Ammon's horn (tissue), 1 donor: ENCODE measurements around the gene GAS2L1.

Source experiments
- DNase-seq: peaks from one replicate; pipeline ENCODE4 v3.0.0-alpha.2; 2016; ENCODE audit warnings: low spot score

GAS2L1 gene

DNA sequence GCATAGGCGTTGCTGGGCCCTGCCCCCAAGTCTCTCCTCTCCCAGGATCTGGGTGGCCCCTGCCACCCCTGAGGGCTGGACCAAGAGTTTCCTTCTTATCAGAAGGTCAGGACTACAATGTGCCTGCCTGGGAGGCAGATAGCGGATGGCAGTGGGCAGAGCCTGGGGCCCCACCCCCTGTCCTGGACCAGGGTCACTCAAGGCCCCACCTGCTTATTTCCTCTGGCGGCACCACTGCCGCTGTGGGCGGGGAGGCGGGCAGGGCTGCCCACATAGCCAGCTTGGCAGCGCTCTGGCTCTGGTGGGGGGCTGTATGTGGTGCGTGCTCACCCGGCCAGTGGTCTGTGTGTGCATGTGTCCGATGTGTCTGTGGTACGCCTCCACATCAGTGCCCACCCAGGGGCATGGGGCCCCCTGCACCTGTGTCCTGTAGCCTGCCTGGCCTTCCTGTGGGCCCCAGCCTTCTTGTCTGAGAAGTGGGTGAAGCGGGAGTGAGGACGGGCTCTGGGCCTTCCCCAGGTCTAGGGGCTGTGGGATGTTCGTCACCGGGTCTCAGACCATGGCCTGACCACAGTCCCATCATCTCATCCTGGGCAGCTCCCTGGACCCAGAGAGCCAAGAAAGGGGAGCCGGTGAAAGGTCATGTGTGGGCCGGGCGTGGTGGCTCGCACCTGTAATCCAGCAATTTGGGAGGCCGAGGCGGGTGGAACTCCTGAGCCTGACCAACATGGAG, 3.0 kb downstream of the GAS2L1 start:
- DNase-seq = no peak

DNA sequence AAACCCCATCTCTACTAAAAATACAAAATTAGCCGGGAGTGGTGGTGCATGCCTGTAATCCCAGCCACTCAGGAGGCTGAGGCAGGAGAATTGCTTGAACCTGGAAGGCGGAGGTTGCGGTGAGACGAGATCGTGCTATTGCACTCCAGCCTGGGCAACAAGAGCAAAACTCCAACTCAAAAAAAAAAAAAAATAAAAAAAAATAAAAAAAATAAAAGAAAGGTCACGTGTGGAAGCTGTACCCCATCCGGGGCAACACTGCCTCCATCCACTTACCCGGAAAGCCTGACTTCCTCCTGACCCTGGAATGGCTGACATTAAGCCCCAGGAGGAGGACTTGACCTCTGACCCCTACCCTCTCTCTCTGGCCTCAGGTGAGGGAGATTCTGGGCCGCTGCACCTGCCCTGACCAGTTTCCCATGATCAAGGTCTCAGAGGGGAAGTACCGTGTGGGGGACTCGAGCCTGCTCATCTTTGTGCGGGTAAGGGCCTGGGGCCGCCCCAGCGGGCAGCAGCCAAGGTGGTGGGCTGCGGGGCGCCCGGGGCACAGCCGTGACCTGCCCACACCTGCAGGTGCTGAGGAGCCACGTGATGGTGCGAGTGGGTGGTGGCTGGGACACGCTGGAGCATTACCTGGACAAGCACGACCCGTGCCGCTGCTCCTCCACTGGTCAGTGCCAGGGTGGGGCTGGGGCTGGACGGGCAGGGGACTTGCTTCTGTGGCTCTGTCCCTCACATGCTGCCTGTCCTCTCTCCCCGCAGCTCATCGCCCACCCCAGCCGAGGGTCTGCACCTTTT, 3.8 kb downstream of the GAS2L1 start:
- DNase-seq = no peak

DNA sequence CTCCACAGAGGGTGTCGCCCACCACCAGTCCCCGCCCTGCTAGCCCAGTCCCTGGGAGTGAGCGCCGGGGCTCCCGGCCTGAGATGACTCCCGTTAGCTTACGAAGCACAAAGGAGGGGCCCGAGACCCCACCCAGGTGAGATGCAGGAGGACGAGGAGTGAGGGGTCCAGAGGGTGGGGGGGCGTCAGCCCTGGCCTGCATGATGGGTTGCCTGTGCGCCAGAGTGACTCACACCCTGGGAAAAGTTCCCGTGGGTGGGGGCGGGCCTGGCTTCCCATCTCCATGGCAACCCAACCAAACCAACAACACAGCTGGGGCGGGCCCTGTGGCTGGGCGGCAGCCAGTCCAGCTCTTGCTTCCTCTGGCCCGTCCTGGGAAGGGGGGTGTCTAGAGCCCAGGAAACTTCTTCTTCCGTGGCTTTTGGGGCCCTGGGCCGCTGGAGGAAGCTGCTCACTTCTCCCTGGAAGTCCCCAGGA, 4.5 kb downstream of the GAS2L1 start:
- DNase-seq = peak; percentile 97

DNA sequence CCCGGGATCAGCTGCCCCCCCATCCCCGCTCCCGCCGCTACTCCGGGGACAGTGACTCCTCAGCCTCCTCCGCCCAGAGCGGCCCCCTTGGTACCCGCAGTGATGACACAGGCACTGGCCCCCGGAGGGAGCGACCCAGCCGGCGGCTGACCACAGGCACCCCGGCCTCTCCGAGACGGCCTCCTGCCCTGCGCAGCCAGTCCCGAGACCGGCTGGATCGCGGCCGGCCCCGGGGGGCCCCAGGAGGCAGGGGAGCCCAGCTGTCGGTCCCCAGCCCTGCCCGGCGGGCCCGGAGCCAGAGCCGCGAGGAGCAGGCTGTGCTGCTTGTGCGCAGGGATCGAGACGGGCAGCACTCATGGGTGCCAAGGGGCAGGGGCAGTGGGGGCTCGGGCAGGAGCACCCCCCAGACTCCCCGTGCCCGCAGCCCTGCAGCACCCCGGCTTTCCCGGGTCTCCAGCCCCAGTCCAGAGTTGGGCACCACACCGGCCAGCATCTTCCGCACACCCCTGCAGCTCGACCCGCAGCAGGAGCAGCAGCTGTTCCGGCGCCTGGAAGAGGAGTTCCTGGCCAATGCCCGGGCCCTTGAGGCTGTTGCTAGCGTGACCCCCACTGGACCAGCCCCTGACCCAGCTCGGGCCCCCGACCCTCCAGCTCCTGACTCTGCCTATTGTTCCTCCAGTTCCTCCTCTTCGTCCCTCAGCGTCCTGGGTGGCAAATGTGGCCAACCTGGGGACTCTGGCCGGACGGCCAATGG, 5.2 kb downstream of the GAS2L1 start:
- no peak for DNase-seq

DNA sequence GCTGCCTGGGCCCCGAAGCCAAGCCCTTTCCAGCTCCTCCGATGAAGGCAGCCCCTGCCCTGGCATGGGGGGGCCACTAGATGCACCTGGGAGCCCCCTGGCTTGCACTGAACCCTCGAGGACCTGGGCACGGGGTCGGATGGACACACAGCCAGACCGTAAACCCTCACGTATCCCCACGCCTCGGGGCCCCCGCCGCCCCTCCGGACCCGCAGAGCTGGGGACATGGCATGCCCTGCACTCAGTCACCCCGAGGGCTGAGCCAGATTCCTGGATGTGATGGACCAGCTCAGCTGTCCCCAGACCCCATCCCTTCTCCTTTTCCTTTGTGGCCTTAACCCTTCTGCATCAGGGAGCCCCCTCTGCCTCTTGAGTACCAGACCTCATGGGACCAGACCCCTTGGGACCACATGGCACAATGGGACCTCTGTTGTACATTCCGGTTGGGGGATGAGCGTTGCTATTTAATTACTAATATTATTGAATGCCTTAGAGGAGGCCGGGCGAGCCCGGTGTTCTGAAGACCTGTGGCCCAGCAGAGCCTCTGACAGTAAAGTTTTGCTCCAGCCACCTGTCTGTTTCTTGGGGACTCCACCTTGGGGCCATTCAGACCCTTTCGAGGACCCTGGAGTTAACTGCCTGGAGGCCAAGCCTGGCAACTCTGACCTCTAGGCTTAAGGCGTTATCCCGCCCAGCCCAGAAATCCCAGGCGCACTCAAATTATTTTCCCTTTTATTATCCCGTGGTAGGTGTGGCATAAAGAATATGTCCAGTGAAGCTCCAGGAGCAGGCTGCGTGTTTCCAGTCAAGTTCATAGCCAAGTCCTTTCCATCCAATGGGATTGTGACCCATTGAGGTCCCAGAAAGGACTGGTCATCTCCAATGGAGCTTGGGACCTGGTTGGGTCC, 6.0 kb downstream of the GAS2L1 start:
- no peak for DNase-seq

DNA sequence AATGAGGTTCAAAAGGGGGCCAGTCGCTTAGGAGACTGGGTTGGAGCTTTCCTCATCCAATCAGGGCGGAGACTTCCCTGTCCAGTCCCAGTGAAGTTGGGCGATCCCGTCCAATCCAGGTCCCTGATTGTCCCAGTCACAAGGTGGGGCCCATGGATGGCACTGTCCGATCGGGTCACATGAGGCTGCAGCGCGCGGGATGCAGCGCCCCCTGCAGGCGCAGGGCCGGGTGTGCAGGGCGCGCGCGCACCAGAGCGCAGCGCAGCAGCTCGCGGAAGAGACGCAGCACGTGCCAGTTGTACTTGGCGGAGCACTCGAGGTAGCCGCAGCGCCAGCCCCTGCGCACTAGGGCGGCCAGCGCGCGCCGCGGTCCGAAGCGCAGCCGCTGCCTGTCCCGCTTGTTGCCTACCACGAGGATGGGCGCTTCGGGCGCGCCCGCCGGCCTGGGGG, 6.7 kb downstream of the GAS2L1 start:
- no peak for DNase-seq

DNA sequence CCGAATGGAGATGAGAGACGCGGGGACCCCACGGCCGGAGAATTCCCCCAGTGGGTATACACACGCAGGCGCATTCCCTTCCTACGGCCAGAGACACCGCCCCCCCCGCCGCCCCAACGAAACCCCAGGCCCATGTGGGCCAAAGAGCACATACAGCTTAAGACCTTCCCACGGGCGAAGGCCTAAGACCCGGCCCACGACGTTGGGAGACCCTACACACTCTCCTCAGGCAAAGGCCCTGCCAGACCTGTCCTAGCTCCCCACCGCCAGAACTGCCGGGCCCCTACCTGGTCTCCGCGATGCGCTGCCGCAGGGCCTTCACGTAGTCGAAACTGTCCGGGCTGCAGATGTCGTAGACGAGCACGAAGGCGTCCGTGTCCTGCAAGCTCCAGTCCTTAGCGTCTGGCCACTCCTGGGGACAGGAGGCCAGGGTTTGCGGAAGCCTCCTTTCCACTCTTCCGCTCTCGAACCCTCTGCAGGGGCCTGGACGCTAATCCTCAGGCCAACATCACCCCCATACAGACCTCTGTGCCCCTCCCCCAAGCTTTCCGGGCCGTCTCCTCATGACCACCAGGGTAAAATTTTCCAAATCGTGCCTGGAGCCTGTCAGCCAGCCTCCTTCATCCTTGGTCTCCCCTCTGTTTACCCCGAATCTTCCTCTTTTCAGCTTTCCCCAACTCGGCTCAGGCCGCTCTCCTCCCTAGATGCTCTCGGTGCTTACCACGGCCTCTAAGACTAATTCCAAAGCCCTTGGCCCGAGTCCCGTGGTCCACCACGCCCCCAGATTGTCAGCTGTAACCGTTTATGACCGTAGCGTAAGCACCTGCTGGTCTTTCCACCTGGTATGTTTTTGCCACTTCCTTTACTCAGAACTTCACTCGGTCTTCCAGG, 7.4 kb downstream of the GAS2L1 start:
- DNase-seq = no peak

DNA sequence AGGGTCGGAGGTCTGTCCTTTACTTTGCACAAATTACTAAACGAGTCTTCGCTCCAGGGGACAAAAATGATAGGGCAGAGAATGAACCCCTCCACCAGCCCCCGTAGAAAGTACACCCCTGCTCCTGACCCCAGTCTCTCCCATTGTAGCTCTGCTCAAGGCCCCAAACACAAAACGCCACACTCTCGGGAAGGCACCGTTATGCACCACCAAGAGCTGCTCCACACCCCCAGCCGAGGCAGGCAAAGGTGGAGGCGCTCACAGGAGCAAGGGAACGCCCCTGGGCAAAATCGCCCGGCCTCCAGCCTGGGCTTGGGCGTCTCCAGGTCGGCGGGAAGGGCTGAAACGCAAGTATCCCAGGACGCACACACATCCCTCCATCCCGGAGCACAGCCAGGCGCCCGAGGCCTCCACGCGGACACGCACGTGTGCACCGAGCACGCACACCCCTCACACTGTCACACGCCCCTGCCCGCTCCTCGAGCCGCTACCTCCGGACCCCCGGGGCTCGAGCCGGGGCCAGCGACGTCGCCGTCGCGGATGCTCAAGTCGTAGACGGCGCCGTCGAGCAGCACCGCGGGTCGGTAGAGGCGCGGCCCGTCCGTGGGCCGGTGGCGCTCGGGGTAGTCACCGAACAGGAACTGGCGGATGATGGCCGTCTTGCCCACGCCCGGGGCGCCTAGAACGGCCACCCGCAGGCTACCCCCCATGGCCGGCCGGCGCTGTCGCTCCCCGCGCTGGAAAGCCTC, 8.3 kb downstream of the GAS2L1 start:
- DNase-seq = no peak

DNA sequence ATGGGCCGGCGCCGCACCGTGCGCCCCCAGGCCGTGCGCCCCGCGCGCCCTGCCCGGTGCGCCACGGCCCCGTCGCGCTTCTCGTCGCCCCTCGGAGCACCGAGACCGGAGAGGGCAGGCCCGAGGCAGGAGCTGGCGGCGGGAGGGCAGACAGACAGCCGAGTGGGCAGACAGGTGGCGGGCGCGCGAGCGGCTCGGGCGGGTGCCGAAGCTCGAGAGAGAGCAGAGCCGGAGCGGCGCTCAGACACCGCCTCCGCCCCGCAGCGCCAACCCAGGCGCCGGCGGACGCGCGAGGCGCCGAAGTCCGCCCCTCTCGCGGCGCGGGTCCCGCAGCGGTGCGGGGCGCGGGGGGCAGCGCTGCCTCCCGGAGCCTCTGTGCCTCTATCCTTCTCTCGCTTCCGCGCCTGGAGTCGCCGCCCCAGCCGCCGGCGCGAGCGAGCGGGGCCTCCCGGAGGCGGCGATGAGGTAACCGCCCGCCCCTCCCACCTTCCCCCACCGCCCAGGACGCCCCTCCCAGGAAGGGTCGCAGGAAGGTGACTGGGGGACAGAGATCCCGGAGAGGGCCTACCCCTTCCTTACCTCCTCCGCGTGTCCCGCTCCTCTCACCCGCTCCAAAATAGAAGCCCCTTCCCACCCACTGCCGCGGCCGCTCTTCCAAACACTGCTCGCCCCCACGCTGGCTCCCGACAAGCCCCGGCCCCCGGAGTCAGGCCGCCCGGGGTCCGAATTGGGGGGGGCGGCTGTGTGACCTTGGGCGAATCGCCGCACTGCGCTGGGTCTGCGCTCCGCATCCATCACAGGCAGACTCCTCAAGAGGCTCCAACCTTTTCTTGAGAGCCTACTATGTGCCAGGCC, 9.1 kb downstream of the GAS2L1 start, which contains the start of gene RASL10A:
TSS of gene RASL10A (minus strand) at position 412 of the 855 bp plus-strand sequence. CDS start 451 bp downstream, outside the sequence.
- DNase-seq = no peak

DNA sequence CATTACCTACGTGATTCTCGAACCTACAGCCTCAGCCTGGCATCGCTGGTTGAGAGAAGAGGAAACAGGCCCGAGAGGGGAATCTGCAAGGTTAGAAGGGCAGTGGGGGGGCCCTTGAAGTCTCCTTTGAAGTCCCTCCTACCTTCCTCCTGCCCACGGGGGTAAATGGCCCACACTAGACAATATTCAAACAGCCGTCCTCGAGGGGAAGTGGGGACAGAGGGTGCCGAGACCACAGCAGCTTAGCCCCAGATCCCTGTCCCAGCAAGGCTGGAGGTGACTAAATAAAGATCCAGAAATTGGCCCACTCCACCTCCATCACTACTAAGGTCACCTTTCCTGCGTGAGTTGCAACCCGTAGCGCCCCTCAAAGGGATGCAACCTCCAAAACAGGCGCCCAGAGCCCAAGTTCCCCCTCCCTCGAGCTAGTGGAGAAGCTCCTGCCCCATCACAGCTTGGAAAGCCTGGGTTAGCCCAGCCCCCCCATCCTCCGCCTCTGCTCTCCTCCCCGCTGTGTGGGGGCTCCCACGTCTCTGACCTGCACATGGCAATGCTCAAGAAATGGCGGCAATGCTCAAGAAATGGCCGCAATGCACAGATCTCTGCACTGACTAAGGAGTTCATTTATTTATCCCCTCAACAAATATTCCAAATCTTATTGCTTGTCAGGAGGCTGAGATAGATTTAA, 9.8 kb downstream of the GAS2L1 start:
- no peak for DNase-seq

DNA sequence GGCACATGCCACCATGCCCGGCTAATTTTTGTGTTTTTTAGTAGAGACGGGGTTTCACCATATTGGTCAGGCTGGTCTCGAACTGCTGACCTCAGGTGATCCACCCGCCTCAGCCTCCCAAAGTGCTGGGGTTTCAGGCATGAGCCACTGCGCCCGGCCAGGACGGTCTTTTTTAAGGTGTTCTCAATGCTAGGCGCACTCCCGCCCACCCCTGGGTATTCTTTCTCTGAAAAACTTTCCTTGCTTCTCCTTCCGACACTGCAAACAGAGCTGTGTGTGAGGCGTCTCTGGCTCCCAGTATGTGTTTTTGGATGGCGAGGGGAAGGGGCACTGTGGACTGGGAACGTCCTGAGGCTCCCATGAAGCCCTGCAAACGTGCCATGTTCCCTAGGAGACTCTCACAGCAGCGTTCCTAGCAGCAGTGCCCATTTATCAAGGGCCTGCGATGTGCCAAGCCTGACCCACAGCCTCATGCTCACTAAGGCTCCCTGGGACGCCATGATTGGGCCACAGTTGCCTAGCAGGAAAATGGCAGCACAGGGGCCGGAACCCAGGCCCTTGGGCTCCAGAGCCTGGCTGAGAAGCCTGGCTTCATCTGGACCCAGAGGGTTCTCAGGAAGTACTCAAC, 11.5 kb downstream of the GAS2L1 start:
- DNase-seq = no peak

DNA sequence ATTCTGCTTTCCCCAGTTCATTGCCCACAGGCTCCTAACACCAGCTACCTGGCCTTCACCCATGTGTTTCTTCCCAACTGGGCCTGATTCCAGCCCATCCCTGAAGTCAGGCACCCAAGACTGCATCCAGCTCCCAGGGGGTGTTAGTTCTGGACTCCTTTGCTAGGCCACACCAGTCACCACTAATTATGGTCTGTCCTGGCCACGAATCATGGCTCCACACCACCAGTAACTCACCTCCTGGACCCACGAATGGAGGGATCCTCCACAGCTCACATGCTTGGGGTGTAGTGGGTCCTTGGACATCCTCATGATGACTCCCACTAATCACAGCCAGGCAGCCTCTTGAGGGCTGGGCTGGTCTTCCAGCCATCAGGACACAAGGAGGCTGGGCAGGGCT, 12.6 kb downstream of the GAS2L1 start:
- no peak for DNase-seq

DNA sequence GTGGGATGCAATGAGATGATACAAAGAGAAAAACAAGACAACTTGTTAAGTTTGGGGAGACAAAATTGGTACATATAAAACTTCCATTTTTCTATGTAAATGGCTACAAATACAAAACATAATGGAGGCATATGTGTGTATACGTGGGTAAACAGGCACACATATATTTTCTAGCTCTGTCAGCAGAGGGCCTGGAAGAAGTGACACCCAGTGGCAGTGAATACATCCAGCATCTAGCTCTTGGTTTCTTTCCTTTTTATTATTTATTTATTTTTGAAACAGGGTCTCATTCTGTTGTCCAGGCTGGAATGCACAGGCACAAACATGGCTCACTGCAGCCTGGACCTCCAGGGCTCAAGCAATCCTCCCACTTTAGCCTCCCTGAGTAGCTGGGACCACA, 14.1 kb downstream of the GAS2L1 start:
- DNase-seq = no peak

DNA sequence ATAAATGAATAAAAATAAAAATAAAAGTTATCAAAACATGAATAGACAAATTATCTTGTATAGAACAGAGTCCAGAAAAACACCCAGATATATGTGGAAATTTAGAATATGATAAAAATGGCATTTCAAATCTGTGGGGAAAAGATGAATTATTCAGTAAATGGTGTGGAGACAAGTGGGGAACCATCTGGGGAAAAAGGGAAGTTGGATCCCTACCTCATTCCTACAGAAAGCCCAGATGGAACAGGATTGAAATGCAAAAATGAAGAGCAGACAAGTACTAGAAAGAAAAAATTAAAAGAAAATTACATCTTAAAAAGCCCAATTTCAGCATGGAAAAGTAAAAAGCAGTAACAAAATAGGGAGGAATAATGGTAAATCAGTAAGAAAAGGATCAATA, 17.2 kb downstream of the GAS2L1 start:
- DNase-seq = no peak

DNA sequence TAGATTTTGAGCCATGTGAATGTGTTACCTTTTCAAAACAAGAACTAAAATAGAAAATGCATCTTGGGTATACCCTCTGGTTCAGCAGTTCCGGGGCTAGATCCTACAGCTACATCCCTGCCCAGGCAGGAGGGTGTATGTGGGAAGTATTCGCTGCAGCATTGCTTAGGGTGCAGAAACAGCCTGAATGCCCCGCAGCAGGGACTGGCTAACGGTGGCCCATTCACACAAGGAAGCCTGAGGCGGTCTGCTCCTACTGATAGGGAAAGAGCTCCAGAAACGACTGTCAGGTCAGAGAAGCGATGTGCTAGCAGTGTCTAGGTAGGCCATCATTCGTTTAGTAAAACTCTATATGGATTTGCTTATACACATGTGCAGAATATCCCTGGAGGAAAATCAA, 18.9 kb downstream of the GAS2L1 start:
- no peak for DNase-seq

DNA sequence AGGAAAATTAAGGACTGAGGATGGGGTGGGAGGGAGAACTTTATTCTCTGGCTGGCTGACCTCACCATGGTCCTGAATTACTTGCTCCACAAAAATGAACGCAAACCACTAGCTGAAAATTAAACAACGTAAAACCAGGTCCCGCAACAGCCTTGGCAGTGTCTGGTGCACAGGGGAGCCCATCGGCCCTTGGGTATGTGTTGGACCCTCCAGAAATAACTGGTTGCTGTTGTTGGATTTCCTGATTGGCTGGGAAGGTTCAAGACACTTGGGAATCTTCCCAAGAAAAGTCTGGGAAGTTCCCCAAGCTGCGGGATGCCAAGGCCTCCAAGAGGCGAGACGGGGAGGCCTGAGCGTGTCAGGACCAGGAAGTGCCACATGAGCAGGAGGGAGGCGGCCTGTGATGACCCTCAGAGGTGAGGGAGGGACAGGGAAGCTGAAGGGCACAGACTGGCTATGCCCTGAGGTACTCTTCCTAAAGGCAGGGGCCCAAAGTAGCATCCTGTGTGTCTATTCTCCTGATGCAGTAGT, 19.4 kb downstream of the GAS2L1 start:
- DNase-seq = no peak

DNA sequence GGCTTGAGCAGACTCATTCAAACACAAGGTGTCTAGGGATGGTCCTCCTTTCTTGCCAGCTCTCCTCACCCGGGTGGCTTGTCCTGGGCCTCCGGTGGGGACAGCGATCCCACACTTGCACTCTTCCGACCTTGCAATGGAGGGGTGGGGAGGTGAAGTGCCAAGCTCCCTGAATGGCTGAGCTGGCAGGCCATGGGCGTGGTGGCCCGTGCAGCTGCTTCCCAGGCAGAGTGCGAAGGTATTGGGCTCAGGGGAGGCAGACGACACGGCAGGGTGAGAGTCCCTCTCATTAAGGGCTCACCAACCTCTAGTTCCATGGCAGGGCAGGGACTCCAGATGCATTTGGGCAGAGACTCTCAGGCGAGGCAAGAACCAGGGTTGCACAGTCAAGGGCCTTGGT, 20.0 kb downstream of the GAS2L1 start:
- no peak for DNase-seq
